H1 (cell line): ENCODE results near the gene MLNR.

Experiments
- RNF2 ChIP-seq: fragments of 200-900, 300-1000 bp; sonication (generic); IDR thresholded peaks from 2 replicates; pipeline ENCODE4 v1.7.1; 2016; ENCODE audit warnings: borderline replicate concordance, low read depth, mild to moderate bottlenecking, antibody characterized with exemption, low read length; ENCODE audit not compliant: poor library complexity, severe bottlenecking; ENCODE audit errors: missing control alignments
- TF ChIP-seq, protein P1 (sequence below), 3 experiments: IDR thresholded peaks; 1 replicate in 2 of 3; 2 replicates in 1 of 3; pipeline versions ENCODE4 v1.5.1 to v1.6.1; 2011; ENCODE audit warnings: low read length in 3 of 3, mild to moderate bottlenecking in 3 of 3, inconsistent platforms in 2 of 3, low read depth in 1 of 3, moderate library complexity in 1 of 3; ENCODE audit not compliant: insufficient read depth in 1 of 3; ENCODE audit errors: control extremely low read depth in 1 of 3

DNA sequence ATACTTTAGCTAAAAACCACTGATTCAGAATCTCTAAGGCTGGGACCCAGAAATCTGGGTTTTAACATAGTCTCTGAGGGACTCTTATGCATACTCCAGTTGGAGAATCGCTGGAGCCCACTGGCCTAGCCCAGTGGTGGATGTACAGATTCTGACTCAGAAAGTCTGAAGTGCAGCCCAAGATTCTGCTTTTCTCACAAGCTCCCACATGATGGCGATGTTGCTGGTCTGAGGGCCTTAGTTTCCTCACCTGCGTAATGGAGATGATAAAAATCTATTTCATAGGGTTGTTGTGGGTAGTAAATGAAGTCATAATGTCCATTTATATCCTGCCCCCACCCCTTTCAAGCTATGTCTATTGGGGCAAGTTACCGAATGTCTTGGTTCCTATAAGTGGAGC, 19.9 kb downstream of the MLNR start:
- TF ChIP-seq RNF2 = no peak
- TF ChIP-seq, protein P1, sequence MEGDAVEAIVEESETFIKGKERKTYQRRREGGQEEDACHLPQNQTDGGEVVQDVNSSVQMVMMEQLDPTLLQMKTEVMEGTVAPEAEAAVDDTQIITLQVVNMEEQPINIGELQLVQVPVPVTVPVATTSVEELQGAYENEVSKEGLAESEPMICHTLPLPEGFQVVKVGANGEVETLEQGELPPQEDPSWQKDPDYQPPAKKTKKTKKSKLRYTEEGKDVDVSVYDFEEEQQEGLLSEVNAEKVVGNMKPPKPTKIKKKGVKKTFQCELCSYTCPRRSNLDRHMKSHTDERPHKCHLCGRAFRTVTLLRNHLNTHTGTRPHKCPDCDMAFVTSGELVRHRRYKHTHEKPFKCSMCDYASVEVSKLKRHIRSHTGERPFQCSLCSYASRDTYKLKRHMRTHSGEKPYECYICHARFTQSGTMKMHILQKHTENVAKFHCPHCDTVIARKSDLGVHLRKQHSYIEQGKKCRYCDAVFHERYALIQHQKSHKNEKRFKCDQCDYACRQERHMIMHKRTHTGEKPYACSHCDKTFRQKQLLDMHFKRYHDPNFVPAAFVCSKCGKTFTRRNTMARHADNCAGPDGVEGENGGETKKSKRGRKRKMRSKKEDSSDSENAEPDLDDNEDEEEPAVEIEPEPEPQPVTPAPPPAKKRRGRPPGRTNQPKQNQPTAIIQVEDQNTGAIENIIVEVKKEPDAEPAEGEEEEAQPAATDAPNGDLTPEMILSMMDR (IDR thresholded peaks at IDR 0.05; ENCODE audit: control extremely low read depth in 1 of 3, insufficient read depth in 1 of 3, low read depth in 1 of 3, low read length in 3 of 3) = peak; percentile 49 to 78 (median 61)
